ENCODE measurements around the gene SGIP1.

DNA sequence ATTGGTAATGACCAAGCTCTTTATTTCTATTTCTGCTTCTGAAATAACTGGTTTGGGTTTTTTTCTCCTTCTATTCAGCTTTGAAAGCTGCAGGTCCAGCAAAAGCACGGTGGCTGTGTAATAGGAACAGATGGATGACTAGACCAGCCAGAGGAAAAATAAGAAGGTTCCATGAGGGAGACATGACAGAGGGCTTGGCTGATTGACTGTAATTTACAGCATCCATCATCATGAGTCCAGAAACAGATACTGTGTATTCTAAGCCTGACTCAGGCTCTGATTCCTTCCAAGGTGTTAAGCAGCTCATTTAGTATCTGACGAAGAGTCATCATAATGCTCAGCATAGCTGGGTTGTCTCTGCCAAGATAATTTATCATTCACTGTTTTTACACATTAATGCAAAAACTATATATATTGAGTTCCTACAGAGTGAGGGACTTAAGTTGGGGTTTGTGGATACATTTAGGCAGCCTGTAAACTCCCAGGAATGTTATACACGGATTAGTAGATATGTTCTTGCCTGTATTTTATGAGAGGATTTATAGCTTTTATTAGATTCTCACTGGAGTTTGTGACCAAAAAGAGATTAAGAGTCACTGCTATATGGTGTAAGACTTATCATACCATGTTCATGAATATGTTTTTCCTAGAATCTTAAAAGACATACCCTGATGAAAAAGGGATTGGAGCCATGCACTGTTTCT lies 72.6 kb downstream of the SGIP1 start:
- TF ChIP-seq, protein P1, sequence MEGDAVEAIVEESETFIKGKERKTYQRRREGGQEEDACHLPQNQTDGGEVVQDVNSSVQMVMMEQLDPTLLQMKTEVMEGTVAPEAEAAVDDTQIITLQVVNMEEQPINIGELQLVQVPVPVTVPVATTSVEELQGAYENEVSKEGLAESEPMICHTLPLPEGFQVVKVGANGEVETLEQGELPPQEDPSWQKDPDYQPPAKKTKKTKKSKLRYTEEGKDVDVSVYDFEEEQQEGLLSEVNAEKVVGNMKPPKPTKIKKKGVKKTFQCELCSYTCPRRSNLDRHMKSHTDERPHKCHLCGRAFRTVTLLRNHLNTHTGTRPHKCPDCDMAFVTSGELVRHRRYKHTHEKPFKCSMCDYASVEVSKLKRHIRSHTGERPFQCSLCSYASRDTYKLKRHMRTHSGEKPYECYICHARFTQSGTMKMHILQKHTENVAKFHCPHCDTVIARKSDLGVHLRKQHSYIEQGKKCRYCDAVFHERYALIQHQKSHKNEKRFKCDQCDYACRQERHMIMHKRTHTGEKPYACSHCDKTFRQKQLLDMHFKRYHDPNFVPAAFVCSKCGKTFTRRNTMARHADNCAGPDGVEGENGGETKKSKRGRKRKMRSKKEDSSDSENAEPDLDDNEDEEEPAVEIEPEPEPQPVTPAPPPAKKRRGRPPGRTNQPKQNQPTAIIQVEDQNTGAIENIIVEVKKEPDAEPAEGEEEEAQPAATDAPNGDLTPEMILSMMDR (IDR thresholded peaks at IDR 0.05): no peak
- TF ChIP-seq POLR2A (IDR thresholded peaks at IDR 0.05) (no peak), EP300 (IDR thresholded peaks at IDR 0.05) (no peak)
